ENCODE data around the gene EPHB4.
"Not testable (repeated sequence)": the region's sequence is repeated elsewhere in the genome, so short reads cannot be mapped to it uniquely, and the experiment has no call there.

Gene EPHB4

GRCh38 chr7:100822236-100823139 lies 4.8 kb downstream of the EPHB4 start:
- DNase-seq (ENCODE audit: low read depth): no peak

GRCh38 chr7:100819586-100819985 lies 7.7 kb downstream of the EPHB4 start:
- no peak for DNase-seq (ENCODE audit: low read depth)

- DNase-seq (ENCODE audit: low read depth): no peak
Observed at GRCh38 chr7:100818825-100819224, 8.5 kb downstream of the EPHB4 start.

GRCh38 chr7:100818366-100818765 lies 9.0 kb downstream of the EPHB4 start:
- no peak for DNase-seq (ENCODE audit: low read depth)

- DNase-seq (ENCODE audit: low read depth): no peak
Observed at GRCh38 chr7:100817097-100817496, 10.2 kb downstream of the EPHB4 start.

GRCh38 chr7:100816515-100816914 lies 10.8 kb downstream of the EPHB4 start:
- DNase-seq (ENCODE audit: low read depth): not testable (repeated sequence)

GRCh38 chr7:100812729-100813128 lies 14.6 kb downstream of the EPHB4 start:
- DNase-seq (ENCODE audit: low read depth): no peak

GRCh38 chr7:100811480-100811879 lies 15.8 kb downstream of the EPHB4 start:
- DNase-seq (ENCODE audit: low read depth): no peak

- no peak for DNase-seq (ENCODE audit: low read depth)
Observed at GRCh38 chr7:100808354-100808875, 18.9 kb downstream of the EPHB4 start.

- not testable (repeated sequence) for DNase-seq (ENCODE audit: low read depth)
Observed at GRCh38 chr7:100806883-100807282, 20.4 kb downstream of the EPHB4 start.

- no peak for DNase-seq (ENCODE audit: low read depth)
Observed at GRCh38 chr7:100806276-100806675, 21.0 kb downstream of the EPHB4 start.

- DNase-seq (ENCODE audit: low read depth): no peak
Observed at GRCh38 chr7:100804681-100805431, 22.5 kb downstream of the EPHB4 start.

- peak; percentile 88 for DNase-seq (ENCODE audit: low read depth)
Observed at GRCh38 chr7:100803398-100804161, 23.7 kb downstream of the EPHB4 start.

- DNase-seq (ENCODE audit: low read depth): no peak
Observed at GRCh38 chr7:100802951-100803350, 24.4 kb downstream of the EPHB4 start.

GRCh38 chr7:100801833-100802568 lies 25.3 kb downstream of the EPHB4 start:
- peak; percentile 74 for DNase-seq (ENCODE audit: low read depth)

GRCh38 chr7:100799037-100799896 lies 28.1 kb downstream of the EPHB4 start:
- peak; percentile 63 for DNase-seq (ENCODE audit: low read depth)

GRCh38 chr7:100794741-100795140 lies 32.6 kb downstream of the EPHB4 start:
- no peak for DNase-seq (ENCODE audit: low read depth)

- peak; percentile 37 for DNase-seq (ENCODE audit: low read depth)
Observed at GRCh38 chr7:100793806-100794660, 33.3 kb downstream of the EPHB4 start.

- DNase-seq (ENCODE audit: low read depth): no peak
Observed at GRCh38 chr7:100791881-100792666, 35.2 kb downstream of the EPHB4 start.
